AG10803 (cell line): ENCODE data around the gene WWOX.

Experiments used
- DNase-seq: peaks from one replicate; pipeline ENCODE4 v3.0.0; 2010; ENCODE audit warnings: low read depth
- H3K4me3 ChIP-seq: 2 replicates; pipeline ENCODE4 v1.5.1; 2011; ENCODE audit warnings: mild to moderate bottlenecking, low read length, control low read depth
- TF ChIP-seq, protein P1 (sequence below): conservative IDR thresholded peaks from 2 replicates; pipeline ENCODE4 v1.5.1; 2011; ENCODE audit warnings: mild to moderate bottlenecking, low read length, control low read depth, inconsistent platforms

WWOX gene

DNA sequence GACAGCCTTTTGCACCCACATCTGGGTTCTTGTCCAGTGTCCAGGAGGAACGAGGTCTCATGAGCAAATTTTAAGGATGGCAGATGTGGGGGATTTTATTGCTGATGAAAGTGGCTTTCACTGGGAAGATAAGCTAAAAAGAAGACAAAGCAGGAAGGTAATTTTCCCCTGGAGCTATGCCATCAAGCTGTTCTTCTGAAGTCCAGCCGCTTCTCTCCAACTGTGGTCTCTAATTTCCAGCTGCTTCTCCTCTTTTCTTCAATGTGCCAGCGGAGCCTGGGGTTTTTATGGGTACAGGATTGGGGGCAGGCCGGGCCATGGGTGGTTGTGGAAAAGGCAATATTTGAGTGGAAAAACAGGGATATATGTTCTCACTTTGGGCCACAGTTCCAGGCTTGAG lies 430.8 kb downstream of the WWOX start:
- no peak overlapping the region for H3K4me3 ChIP-seq
- no peak for DNase-seq
- TF ChIP-seq, protein P1, sequence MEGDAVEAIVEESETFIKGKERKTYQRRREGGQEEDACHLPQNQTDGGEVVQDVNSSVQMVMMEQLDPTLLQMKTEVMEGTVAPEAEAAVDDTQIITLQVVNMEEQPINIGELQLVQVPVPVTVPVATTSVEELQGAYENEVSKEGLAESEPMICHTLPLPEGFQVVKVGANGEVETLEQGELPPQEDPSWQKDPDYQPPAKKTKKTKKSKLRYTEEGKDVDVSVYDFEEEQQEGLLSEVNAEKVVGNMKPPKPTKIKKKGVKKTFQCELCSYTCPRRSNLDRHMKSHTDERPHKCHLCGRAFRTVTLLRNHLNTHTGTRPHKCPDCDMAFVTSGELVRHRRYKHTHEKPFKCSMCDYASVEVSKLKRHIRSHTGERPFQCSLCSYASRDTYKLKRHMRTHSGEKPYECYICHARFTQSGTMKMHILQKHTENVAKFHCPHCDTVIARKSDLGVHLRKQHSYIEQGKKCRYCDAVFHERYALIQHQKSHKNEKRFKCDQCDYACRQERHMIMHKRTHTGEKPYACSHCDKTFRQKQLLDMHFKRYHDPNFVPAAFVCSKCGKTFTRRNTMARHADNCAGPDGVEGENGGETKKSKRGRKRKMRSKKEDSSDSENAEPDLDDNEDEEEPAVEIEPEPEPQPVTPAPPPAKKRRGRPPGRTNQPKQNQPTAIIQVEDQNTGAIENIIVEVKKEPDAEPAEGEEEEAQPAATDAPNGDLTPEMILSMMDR, result no peak

DNA sequence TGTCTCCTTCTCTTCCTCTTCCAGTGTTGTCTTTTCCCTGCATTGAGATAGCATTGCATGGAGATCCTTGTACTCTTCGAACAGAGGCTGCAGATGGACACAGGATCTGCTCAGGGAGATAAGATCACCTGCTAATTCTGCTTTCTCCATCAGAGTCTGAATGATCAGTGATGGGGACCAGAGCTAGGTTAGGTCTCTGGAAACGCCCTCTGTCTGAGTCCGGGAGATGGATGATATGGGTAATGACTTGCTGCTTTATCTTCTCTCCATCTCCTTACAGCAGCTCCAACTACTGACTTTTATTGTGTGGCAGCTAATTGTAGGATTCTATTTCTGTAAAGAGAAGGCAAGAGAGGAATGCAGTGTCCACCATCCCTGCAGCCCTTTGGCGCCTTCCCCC lies 435.6 kb downstream of the WWOX start:
- DNase-seq, result no peak
- no peak overlapping the region for H3K4me3 ChIP-seq
- TF ChIP-seq, protein P1, result no peak

- no peak overlapping the region for H3K4me3 ChIP-seq
- DNase-seq, result no peak
- TF ChIP-seq, protein P1, result no peak
Observed at GRCh38 chr16:78537511-78537910, 438.1 kb downstream of the WWOX start.

DNA sequence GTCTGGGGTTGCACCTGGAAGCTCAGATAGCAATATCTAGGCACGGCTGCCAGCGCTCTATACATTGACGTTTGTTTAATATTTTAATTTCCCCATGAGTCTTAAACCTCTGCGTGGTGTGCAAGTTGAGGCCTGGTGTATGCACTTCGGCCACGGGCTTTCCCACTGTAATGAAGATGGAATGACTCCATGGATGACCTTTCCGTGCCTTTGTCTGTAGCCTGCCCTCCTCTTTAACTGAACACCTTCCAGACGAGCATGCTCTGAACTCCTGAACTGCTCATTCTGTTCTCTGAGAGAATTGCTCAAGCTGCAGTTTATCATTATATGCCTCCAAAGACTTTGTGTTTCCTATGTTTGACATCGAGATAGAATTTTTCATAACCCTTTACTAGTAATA lies 438.8 kb downstream of the WWOX start:
- no peak for DNase-seq
- TF ChIP-seq, protein P1, result no peak
- no peak overlapping the region for H3K4me3 ChIP-seq

GRCh38 chr16:78538919-78539318 lies 439.5 kb downstream of the WWOX start:
- DNase-seq, result no peak
- no peak overlapping the region for H3K4me3 ChIP-seq
- TF ChIP-seq, protein P1, result no peak

GRCh38 chr16:78542419-78542818 lies 443.0 kb downstream of the WWOX start:
- no peak overlapping the region for H3K4me3 ChIP-seq
- DNase-seq, result no peak
- TF ChIP-seq, protein P1, result no peak

- H3K4me3 ChIP-seq, result no peak overlapping the region
- no peak for DNase-seq
- TF ChIP-seq, protein P1, result no peak
Observed at GRCh38 chr16:78543023-78543422, 443.6 kb downstream of the WWOX start.
